HEK293 (cell line): Measurements from ENCODE around the gene TRIM8.
"Not testable (repeated sequence)": the region's sequence is repeated elsewhere in the genome, so short reads cannot be mapped to it uniquely, and the experiment has no call there.

ENCODE experiments used
- CTCF ChIA-PET: fragments of 350-600 bp; formaldehyde crosslinking; extraction: SDS; loops from one replicate; lab custom pipeline; 2021; ENCODE audit warnings: antibody characterized with exemption; lab: Yijun Ruan, JAX
- POLR2A ChIA-PET: fragments of 300-600 bp; formaldehyde crosslinking; extraction: SDS; loops from one replicate; lab custom pipeline; 2020; ENCODE audit warnings: antibody characterized with exemption, inconsistent platforms; lab: Yijun Ruan, JAX
- H3K27ac ChIP-seq: fragments of 200-500 bp; sonication (Bioruptor generic); 2 replicates; pipeline ENCODE4 v1.5.1; 2014; ENCODE audit warnings: low read depth, low read length, control low read depth, inconsistent platforms; ENCODE audit errors: extremely low read depth
- H3K36me3 ChIP-seq, 2 experiments: fragments of 200-500 bp in 1 of 2; sonication (Bioruptor generic) in 1 of 2; 1 replicate in 1 of 2; 2 replicates in 1 of 2; pipeline ENCODE4 v1.5.1; 2014 to 2017; ENCODE audit warnings: inconsistent platforms in 2 of 2, low read length in 2 of 2; ENCODE audit not compliant: control insufficient read depth in 2 of 2, insufficient read depth in 1 of 2
- H3K4me1 ChIP-seq: fragments of 200-500 bp; sonication (Bioruptor generic); 2 replicates; pipeline ENCODE4 v1.5.1; 2014; ENCODE audit warnings: mild to moderate bottlenecking, low read length, inconsistent platforms; ENCODE audit not compliant: control insufficient read depth, insufficient read depth
- H3K4me3 ChIP-seq: 2 replicates; pipeline ENCODE4 v1.5.1; 2011; ENCODE audit warnings: low read depth, mild to moderate bottlenecking, control low read depth, low read length, moderate library complexity
- H3K9me3 ChIP-seq: fragments of 200-500 bp; sonication (Bioruptor generic); 2 replicates; pipeline ENCODE4 v1.5.1; 2014; ENCODE audit warnings: low read depth, low read length, inconsistent platforms; ENCODE audit not compliant: control insufficient read depth, insufficient read depth
- HOXA7 ChIP-seq: sonication (generic); formaldehyde crosslinking; IDR thresholded peaks from 2 replicates; pipeline ENCODE4 v1.8.1; 2022; ENCODE audit warnings: missing genetic modification reagents, borderline replicate concordance
- HOXD13 ChIP-seq: sonication (generic); formaldehyde crosslinking; IDR thresholded peaks from 2 replicates; pipeline ENCODE4 v1.8.0; 2022; ENCODE audit warnings: missing genetic modification reagents, borderline replicate concordance
- SCRT2 ChIP-seq: fragments of 450-650 bp; formaldehyde crosslinking; IDR thresholded peaks from 2 replicates; pipeline ENCODE4 v1.5.1; 2016; ENCODE audit warnings: missing biosample characterization, missing genetic modification characterization
- ZBTB20 ChIP-seq: fragments of 450-650 bp; formaldehyde crosslinking; IDR thresholded peaks from 2 replicates; pipeline ENCODE4 v1.5.1; 2016; ENCODE audit warnings: missing biosample characterization, missing genetic modification characterization
- ZNF114 ChIP-seq: fragments of 450-650 bp; formaldehyde crosslinking; IDR thresholded peaks from 2 replicates; pipeline ENCODE4 v1.5.0; 2017; ENCODE audit warnings: missing biosample characterization, missing genetic modification characterization
- ZNF354C ChIP-seq: fragments of 450-650 bp; formaldehyde crosslinking; IDR thresholded peaks from 2 replicates; pipeline ENCODE4 v1.5.1; 2016; ENCODE audit warnings: missing biosample characterization, missing genetic modification characterization, low read depth, borderline replicate concordance
- ZNF423 ChIP-seq: fragments of 450-650 bp; formaldehyde crosslinking; IDR thresholded peaks from 2 replicates; pipeline ENCODE4 v1.5.1; 2016; ENCODE audit warnings: missing biosample characterization, missing genetic modification characterization
- ZNF555 ChIP-seq: fragments of 450-650 bp; formaldehyde crosslinking; conservative IDR thresholded peaks from 2 replicates; pipeline ENCODE4 v1.5.1; 2017; ENCODE audit warnings: missing biosample characterization, mild to moderate bottlenecking, missing genetic modification characterization, inconsistent platforms
- ZNF610 ChIP-seq: fragments of 450-650 bp; formaldehyde crosslinking; IDR thresholded peaks from 2 replicates; pipeline ENCODE4 v1.5.1; 2016; ENCODE audit warnings: missing biosample characterization, missing genetic modification characterization, borderline replicate concordance
- ZSCAN30 ChIP-seq: fragments of 450-650 bp; IDR thresholded peaks from 2 replicates; pipeline ENCODE4 v1.5.1; 2018; ENCODE audit warnings: missing biosample characterization, mild to moderate bottlenecking, missing genetic modification characterization, moderate library complexity
- TF ChIP-seq, protein P1 (sequence below): fragments of 450-650 bp; formaldehyde crosslinking; IDR thresholded peaks from 2 replicates; pipeline ENCODE4; 2016; ENCODE audit warnings: missing biosample characterization, missing genetic modification characterization
- TF ChIP-seq, protein P2 (sequence below): fragments of 450-650 bp; formaldehyde crosslinking; IDR thresholded peaks from 2 replicates; pipeline ENCODE4 v1.5.1; 2016; ENCODE audit warnings: missing biosample characterization, missing genetic modification characterization, borderline replicate concordance
- TF ChIP-seq, protein P3 (sequence below): fragments of 450-650 bp; formaldehyde crosslinking; IDR thresholded peaks from 2 replicates; pipeline ENCODE4 v1.5.1; 2016; ENCODE audit warnings: missing biosample characterization, missing genetic modification characterization
- TF ChIP-seq, protein P4 (sequence below): fragments of 450-650 bp; formaldehyde crosslinking; IDR thresholded peaks from 2 replicates; pipeline ENCODE4 v1.5.1; 2017; ENCODE audit warnings: missing biosample characterization, missing genetic modification characterization

TRIM8 gene

DNA sequence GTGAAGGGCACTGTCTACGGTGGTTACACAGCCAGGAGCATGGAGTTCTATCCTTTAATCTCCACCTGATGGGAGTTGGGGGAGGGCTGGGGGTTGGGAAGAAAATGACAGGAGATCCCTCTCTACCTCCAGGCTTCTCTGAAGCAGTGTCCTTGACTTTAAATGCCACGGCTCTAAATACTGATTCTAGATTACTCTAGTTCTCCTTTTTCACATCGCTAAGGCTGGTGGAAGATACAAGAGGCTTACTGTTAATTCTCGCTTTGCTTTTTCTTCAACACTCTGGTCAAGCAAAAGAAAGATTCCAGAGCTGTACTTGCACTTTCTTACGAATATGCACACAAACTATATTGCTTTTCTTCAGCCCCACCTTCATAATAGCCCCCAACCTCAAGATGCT lies 39.5 kb downstream of the TRIM8 start:
- Histone ChIP-seq H3K27ac (no peak overlapping the region), H3K4me3 (no peak overlapping the region), H3K36me3 (peaks cover 0 to 35% of the 10 kb centered on the region in 2 experiments; a peak in 2 of 3 replicates), H3K4me1 (no peaks in the 10 kb centered on the region; the same call in 1 of the 2 replicates), H3K9me3 (no peaks in the 10 kb centered on the region)
- TF ChIP-seq ZNF610 (no peak), ZSCAN30 (tag by site-specific recombination) (no peak), ZNF555 (tag by site-specific recombination) (no peak), ZNF423 (tag by site-specific recombination) (no peak), ZNF114 (tag by site-specific recombination) (no peak), ZNF354C (tag by site-specific recombination) (no peak), SCRT2 (tag by site-specific recombination) (no peak), HOXD13 (no peak), ZBTB20 (tag by site-specific recombination) (no peak)
- TF ChIP-seq, protein P1, sequence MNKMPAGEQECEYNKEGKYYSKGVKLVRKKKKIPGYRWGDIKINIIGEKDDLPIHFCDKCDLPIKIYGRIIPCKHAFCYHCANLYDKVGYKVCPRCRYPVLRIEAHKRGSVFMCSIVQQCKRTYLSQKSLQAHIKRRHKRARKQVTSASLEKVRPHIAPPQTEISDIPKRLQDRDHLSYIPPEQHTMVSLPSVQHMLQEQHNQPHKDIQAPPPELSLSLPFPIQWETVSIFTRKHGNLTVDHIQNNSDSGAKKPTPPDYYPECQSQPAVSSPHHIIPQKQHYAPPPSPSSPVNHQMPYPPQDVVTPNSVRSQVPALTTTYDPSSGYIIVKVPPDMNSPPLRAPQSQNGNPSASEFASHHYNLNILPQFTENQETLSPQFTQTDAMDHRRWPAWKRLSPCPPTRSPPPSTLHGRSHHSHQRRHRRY, result no peak
- TF ChIP-seq, protein P2, sequence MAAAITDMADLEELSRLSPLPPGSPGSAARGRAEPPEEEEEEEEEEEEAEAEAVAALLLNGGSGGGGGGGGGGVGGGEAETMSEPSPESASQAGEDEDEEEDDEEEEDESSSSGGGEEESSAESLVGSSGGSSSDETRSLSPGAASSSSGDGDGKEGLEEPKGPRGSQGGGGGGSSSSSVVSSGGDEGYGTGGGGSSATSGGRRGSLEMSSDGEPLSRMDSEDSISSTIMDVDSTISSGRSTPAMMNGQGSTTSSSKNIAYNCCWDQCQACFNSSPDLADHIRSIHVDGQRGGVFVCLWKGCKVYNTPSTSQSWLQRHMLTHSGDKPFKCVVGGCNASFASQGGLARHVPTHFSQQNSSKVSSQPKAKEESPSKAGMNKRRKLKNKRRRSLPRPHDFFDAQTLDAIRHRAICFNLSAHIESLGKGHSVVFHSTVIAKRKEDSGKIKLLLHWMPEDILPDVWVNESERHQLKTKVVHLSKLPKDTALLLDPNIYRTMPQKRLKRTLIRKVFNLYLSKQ (tag by site-specific recombination), result no peak
- CTCF ChIA-PET, result interaction anchor here (1.0 kb wide), 1 partner anchor 182 kb away, joined by 4 read pairs; no protein-coding TSS in a partner anchor
- POLR2A ChIA-PET, result interaction anchor here (1.6 kb wide), 1 partner anchor 30 kb away, joined by 3 read pairs; the partner anchor contains the start of gene ARL3

DNA sequence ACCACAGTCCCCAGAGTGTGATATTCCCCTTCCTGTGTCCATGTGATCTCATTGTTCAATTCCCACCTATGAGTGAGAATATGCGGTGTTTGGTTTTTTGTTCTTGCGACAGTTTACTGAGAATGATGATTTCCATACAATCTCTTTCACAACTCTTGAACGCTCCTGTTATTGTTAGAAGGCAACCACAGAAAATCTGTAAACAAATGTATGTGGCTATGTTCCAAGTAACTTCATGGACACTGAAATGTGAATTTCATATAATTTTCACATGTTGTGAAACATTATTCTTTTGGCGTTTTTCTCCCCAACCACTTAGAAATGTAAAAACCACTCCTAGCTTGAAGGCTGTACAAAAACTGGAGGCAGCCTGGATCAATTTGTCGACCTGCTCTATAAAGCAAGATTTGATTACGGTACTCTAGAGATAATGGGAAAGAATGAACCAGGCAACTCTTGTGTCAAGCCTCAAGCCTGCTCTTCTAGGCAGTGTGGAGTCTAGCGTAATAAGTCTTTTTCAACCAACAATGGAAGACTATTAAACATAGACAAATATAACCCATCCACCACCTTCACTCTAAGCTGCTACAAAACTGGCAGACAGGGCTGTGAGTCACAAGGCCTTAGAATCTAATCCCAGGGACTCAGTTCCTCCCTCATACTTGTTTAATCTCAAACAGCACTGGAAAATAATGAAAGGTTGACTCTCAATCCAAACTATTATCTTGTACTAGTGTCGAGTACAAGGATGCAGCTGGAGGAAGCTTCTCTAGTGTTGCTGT lies 47.2 kb downstream of the TRIM8 start:
- Histone ChIP-seq H3K4me3 (no peak overlapping the region), H3K4me1 (no peaks in the 10 kb centered on the region), H3K27ac (no peak overlapping the region), H3K36me3 (peaks cover 6 to 17% of the 10 kb centered on the region in 2 experiments), H3K9me3 (no peaks in the 10 kb centered on the region)
- ChIA-PET CTCF (interaction anchor here (0.6 to 2.2 kb wide), 4 partner anchors 13 to 578 kb away, joined by 3 to 5 read pairs (median 4); no protein-coding TSS in a partner anchor), POLR2A (no interaction called here)
- TF ChIP-seq, protein P3, sequence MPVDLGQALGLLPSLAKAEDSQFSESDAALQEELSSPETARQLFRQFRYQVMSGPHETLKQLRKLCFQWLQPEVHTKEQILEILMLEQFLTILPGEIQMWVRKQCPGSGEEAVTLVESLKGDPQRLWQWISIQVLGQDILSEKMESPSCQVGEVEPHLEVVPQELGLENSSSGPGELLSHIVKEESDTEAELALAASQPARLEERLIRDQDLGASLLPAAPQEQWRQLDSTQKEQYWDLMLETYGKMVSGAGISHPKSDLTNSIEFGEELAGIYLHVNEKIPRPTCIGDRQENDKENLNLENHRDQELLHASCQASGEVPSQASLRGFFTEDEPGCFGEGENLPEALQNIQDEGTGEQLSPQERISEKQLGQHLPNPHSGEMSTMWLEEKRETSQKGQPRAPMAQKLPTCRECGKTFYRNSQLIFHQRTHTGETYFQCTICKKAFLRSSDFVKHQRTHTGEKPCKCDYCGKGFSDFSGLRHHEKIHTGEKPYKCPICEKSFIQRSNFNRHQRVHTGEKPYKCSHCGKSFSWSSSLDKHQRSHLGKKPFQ (tag by site-specific recombination), result 0 out of 2 replicates have a peak, but pooled peaks have one; percentile 38
- no peak for TF ChIP-seq HOXA7 (CRISPR knock-in tag)
- TF ChIP-seq, protein P4, sequence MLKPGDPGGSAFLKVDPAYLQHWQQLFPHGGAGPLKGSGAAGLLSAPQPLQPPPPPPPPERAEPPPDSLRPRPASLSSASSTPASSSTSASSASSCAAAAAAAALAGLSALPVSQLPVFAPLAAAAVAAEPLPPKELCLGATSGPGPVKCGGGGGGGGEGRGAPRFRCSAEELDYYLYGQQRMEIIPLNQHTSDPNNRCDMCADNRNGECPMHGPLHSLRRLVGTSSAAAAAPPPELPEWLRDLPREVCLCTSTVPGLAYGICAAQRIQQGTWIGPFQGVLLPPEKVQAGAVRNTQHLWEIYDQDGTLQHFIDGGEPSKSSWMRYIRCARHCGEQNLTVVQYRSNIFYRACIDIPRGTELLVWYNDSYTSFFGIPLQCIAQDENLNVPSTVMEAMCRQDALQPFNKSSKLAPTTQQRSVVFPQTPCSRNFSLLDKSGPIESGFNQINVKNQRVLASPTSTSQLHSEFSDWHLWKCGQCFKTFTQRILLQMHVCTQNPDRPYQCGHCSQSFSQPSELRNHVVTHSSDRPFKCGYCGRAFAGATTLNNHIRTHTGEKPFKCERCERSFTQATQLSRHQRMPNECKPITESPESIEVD, result 0 out of 2 replicates have a peak, but pooled peaks have one; percentile 28

DNA sequence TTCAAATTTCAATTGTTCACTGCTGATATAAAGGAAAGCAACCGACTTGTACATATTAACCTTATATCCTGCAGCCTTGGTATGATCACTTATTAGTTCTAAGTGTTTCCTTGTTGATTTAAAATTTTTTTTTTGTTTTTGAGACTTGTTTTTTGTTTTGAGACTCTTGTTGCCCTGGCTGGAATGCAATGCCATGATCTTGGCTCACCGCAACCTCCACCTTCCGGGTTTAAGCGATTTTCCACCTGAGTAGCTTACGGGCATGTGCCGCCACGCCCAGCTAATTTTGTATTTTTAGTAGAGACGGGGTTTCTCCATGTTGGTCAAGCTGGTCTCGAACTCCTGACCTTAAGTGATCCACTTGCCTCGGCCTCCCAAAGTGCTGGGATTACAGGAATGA lies 51.1 kb downstream of the TRIM8 start:
- H3K4me1 ChIP-seq, CTCF ChIA-PET, H3K27ac ChIP-seq, POLR2A ChIA-PET, H3K4me3 ChIP-seq, H3K9me3 ChIP-seq: not testable (repeated sequence)
- peaks cover 9 to 38% of the 10 kb centered on the region in 2 experiments for H3K36me3 ChIP-seq
